Osteoblast (primary cell): ENCODE data around the gene ITIH4. TPM values are rescaled to one million over a fixed set of nuclear protein-coding genes. Genes with fewer than 3 reads are reported as not detected.
A peak's percentile ranks its signal among the peaks of the same experiment; 100 is the strongest.

Experiments
- DNase-seq: peaks from one replicate; pipeline ENCODE4 v3.0.0; 2011; ENCODE audit warnings: low spot score, mixed read lengths; ENCODE audit not compliant: insufficient read length; ENCODE audit errors: missing footprints
- H2AFZ ChIP-seq: 2 replicates; pipeline ENCODE4 v1.6.0; 2011; ENCODE audit warnings: mild to moderate bottlenecking, low read length
- H3K27ac ChIP-seq: 2 replicates; pipeline ENCODE4 v1.5.1; 2011; ENCODE audit warnings: mild to moderate bottlenecking, low read depth, low read length, moderate library complexity
- H3K27me3 ChIP-seq: 2 replicates; pipeline ENCODE4 v1.6.0; 2012; ENCODE audit warnings: mild to moderate bottlenecking, control low read depth, inconsistent platforms, low read length, moderate library complexity; ENCODE audit not compliant: insufficient read depth
- H3K36me3 ChIP-seq: 2 replicates; pipeline ENCODE4 v1.5.1; 2011; ENCODE audit warnings: mild to moderate bottlenecking, low read length, control low read depth, moderate library complexity; ENCODE audit not compliant: insufficient read depth
- H3K4me1 ChIP-seq: 2 replicates; pipeline ENCODE4 v1.5.1; 2011; ENCODE audit warnings: mild to moderate bottlenecking, low read length, control low read depth, moderate library complexity; ENCODE audit not compliant: insufficient read depth
- H3K4me2 ChIP-seq: 2 replicates; pipeline ENCODE4 v1.6.0; 2011; ENCODE audit warnings: mild to moderate bottlenecking, low read length; ENCODE audit not compliant: insufficient read depth
- H3K4me3 ChIP-seq: fragments of 200-600 bp; sonication (generic); 3 replicates; pipeline ENCODE4 v1.5.1; 2012; ENCODE audit warnings: mild to moderate bottlenecking, low read length, inconsistent platforms; ENCODE audit not compliant: insufficient read depth
- H3K79me2 ChIP-seq: 2 replicates; pipeline ENCODE4 v1.6.0; 2012; ENCODE audit warnings: mild to moderate bottlenecking, low read length, control low read depth, inconsistent platforms; ENCODE audit not compliant: insufficient read depth
- H3K9me3 ChIP-seq: 2 replicates; pipeline ENCODE4 v1.5.1; 2011; ENCODE audit warnings: low read depth, low read length, control low read depth
- H4K20me1 ChIP-seq: 2 replicates; pipeline ENCODE4 v1.6.0; 2012; ENCODE audit warnings: mild to moderate bottlenecking, low read length, control low read depth; ENCODE audit not compliant: insufficient read depth
- CTCF ChIP-seq: IDR thresholded peaks from 2 replicates; pipeline ENCODE4 v1.5.1; 2011; ENCODE audit warnings: mild to moderate bottlenecking, low read depth, low read length, moderate library complexity; ENCODE audit errors: extremely low read depth
- total RNA-seq: library from RNA; depleted of rRNA; stranded (reverse); fragments of >200 nt; gene quantifications from 2 replicates; pipeline ENCODE4 v1.2.3, GENCODE V29; 2012

Gene ITIH4
- total RNA-seq, 1 donor: 2.5 TPM

DNA sequence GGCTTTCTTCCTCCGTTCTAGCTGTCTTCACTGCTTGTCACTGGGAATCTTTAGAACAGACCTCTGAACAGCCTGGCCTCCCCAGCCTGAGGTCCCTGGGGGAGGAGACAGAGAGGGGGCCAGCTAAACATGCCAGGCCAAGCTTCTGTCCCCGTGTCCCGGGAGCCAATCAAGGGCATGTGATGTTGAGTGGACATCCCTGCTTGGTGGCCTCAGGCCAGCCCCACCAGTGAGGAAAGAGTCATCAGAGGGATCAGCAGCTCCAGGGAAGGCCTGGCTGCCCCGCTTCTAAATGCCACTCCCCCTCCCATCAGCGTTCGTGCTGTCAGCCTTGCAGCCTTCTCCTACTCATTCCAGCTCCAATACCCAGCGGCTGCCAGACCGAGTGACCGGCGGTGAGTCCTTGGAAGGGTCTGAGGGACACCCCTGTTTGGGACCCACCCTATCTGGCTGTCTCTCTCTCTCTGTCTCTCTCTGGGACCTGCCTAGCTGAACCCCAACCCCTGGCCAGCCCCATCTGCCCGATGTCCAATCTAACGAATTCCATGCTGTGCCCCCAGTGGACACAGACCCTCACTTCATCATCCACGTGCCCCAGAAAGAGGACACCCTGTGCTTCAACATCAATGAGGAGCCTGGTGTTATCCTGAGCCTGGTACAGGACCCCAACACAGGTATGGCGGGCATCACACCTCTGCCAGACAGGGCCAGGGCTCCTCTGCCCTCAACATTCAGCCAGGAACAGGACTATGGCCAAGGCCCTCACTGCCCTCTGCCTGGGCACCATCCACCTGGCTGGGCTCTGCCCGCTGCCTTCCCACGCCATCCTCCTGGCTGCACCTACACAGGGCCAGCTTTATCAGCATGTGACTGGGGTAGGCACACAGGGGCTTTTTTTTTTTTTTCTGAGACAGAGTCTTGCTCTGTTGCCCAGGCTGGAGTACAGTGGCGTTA is 42.5 kb downstream of the ITIH4 start:
- no peak overlapping the region for H2AFZ ChIP-seq
- DNase-seq: peak; percentile 79

DNA sequence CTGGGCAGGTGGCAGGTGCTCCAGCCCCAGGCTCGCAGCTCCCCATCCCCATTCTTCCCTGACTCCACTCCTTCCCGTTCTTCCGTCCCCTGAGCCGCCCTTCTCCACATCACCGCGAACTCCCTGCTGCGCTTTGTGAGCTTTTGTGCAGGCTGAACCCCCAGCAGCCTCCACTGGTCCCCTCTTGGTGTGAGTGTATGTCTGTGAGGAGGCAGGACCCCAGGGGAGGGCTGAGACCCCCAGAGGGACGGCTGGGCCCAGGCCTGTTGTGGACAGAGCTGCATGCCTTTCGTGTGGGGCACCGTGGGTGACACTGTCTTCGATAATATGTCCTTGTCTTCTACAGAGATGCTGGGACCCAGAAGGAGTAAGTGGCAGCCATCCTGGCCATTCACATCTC is 43.2 kb downstream of the ITIH4 start:
- Histone ChIP-seq H3K4me1 (no peaks in the 10 kb centered on the region), H3K4me2 (no peak overlapping the region), H3K36me3 (no peaks in the 10 kb centered on the region), H3K27ac (no peak overlapping the region), H3K27me3 (peaks cover 17% of the 10 kb centered on the region), H2AFZ (no peak overlapping the region), H3K79me2 (no peaks in the 10 kb centered on the region), H3K9me3 (no peaks in the 10 kb centered on the region), H4K20me1 (no peaks in the 10 kb centered on the region), H3K4me3 (no peak overlapping the region)
- TF ChIP-seq CTCF: no peak
- DNase-seq: peak; percentile 46

More for the DNA sequence above, 42.5 kb downstream of the ITIH4 start:
- Histone ChIP-seq H3K9me3 (no peaks in the 10 kb centered on the region), H3K27me3 (peaks cover 13% of the 10 kb centered on the region), H3K4me3 (no peak overlapping the region), H3K79me2 (no peaks in the 10 kb centered on the region), H4K20me1 (no peaks in the 10 kb centered on the region), H3K4me2 (no peak overlapping the region), H3K36me3 (no peaks in the 10 kb centered on the region), H3K27ac (no peak overlapping the region), H3K4me1 (no peaks in the 10 kb centered on the region)
- no peak for TF ChIP-seq CTCF

DNA sequence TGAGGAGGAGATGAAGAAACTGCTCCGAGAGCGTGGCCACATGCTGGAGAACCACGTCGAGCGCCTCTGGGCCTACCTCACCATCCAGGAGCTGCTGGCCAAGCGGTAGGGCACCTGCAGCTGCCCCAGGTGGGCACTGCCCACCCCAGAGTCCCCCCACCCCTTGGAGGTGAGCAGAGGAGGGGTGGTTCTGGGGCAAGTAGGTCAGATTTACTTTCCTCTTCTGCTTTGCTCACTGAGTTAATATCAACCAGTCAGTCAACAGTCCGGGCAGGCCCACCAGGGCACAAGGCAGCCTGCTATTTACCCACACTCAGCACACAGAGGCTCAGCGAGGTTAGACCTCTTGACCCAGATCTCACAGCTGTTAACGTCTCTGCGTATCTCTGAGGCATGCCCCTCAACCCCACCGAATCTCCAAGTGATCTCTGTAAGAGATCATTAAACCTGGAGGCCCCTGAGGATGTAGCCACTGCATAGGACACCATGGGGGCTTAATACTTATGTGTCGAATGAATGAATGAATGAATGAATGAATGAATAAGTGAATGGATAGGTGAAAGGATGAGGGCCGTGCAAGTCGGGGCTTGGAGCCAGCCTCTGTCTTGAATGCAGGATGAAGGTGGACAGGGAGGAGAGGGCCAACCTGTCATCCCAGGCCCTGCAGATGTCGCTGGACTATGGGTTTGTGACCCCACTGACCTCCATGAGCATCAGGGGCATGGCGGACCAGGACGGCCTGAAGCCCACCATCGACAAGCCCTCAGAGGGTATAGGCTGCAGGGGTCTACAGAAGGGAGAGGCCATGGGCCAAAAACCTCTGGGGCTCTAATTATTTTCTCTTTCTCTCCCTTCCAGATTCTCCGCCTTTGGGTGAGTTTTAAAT is 43.9 kb downstream of the ITIH4 start:
- TF ChIP-seq CTCF: no peak
- no peaks in the 10 kb centered on the region for H3K79me2 ChIP-seq
- no peak overlapping the region for H2AFZ ChIP-seq
- no peak overlapping the region for H3K4me2 ChIP-seq
- H3K27ac ChIP-seq: no peak overlapping the region
- H3K4me3 ChIP-seq: no peak overlapping the region
- no peaks in the 10 kb centered on the region for H3K36me3 ChIP-seq
- no peaks in the 10 kb centered on the region for H3K4me1 ChIP-seq
- H3K9me3 ChIP-seq: no peaks in the 10 kb centered on the region
- peaks cover 20% of the 10 kb centered on the region for H3K27me3 ChIP-seq
- peak; percentile 53 for DNase-seq
- H4K20me1 ChIP-seq: no peaks in the 10 kb centered on the region
